K562 (cell line): ENCODE measurements around the gene STXBP5L.
"Not testable (repeated sequence)": the region's sequence is repeated elsewhere in the genome, so short reads cannot be mapped to it uniquely, and the experiment has no call there.

Experiments
- TF ChIP-seq, protein P1 (sequence below): IDR thresholded peaks from 3 replicates; pipeline ENCODE4 v1.6.1; 2011; ENCODE audit warnings: borderline replicate concordance, mild to moderate bottlenecking; ENCODE audit not compliant: insufficient read length, insufficient read depth
- TF ChIP-seq, protein P2 (sequence below), 3 experiments: IDR thresholded peaks in 2 of 3; conservative IDR thresholded peaks in 1 of 3; 2 replicates each; pipeline ENCODE4 v1.5.1; 2011 to 2012; ENCODE audit warnings: low read length in 3 of 3, mild to moderate bottlenecking in 3 of 3, control low read depth in 2 of 3, improper control_type of control experiment in 1 of 3, inconsistent platforms in 1 of 3, low read depth in 1 of 3, mixed read lengths in 1 of 3, moderate library complexity in 1 of 3; ENCODE audit not compliant: insufficient read depth in 2 of 3
- TF ChIP-seq, protein P3 (sequence below): fragments of 450-650 bp; IDR thresholded peaks from 2 replicates; pipeline ENCODE4 v1.6.1; 2016; ENCODE audit warnings: missing biosample characterization, missing genetic modification characterization

DNA sequence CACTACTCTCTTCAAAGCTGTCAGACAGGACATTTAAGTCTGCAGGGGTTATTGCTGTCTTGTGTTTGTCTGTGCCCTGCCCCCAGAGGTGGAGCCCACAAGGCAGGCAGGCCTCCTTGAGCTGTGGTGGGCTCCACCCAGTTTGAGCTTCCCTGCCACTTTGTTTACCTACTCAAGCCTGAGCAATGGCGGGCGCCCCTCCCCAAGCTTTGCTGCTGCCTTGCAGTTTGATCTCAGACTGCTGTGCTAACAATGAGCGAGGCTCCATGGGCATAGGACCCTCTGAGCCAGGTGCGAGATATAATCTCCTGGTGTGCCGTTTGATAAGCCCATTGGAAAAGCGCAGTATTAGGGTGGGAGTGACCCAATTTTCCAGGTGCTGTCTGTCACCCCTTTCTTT is 6.3 kb upstream of the STXBP5L start:
- TF ChIP-seq, protein P1, sequence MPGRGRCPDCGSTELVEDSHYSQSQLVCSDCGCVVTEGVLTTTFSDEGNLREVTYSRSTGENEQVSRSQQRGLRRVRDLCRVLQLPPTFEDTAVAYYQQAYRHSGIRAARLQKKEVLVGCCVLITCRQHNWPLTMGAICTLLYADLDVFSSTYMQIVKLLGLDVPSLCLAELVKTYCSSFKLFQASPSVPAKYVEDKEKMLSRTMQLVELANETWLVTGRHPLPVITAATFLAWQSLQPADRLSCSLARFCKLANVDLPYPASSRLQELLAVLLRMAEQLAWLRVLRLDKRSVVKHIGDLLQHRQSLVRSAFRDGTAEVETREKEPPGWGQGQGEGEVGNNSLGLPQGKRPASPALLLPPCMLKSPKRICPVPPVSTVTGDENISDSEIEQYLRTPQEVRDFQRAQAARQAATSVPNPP: not testable (repeated sequence)
- TF ChIP-seq, protein P2, sequence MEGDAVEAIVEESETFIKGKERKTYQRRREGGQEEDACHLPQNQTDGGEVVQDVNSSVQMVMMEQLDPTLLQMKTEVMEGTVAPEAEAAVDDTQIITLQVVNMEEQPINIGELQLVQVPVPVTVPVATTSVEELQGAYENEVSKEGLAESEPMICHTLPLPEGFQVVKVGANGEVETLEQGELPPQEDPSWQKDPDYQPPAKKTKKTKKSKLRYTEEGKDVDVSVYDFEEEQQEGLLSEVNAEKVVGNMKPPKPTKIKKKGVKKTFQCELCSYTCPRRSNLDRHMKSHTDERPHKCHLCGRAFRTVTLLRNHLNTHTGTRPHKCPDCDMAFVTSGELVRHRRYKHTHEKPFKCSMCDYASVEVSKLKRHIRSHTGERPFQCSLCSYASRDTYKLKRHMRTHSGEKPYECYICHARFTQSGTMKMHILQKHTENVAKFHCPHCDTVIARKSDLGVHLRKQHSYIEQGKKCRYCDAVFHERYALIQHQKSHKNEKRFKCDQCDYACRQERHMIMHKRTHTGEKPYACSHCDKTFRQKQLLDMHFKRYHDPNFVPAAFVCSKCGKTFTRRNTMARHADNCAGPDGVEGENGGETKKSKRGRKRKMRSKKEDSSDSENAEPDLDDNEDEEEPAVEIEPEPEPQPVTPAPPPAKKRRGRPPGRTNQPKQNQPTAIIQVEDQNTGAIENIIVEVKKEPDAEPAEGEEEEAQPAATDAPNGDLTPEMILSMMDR (IDR thresholded peaks at IDR 0.05 in 2 of 3, conservative IDR thresholded peaks at IDR 0.05 in 1 of 3; ENCODE audit: insufficient read depth in 2 of 3, low read depth in 1 of 3, low read length in 3 of 3): not testable (repeated sequence)
- TF ChIP-seq, protein P3, sequence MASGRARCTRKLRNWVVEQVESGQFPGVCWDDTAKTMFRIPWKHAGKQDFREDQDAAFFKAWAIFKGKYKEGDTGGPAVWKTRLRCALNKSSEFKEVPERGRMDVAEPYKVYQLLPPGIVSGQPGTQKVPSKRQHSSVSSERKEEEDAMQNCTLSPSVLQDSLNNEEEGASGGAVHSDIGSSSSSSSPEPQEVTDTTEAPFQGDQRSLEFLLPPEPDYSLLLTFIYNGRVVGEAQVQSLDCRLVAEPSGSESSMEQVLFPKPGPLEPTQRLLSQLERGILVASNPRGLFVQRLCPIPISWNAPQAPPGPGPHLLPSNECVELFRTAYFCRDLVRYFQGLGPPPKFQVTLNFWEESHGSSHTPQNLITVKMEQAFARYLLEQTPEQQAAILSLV (tag): not testable (repeated sequence)
